ENCODE results near the gene CADPS2.

DNA sequence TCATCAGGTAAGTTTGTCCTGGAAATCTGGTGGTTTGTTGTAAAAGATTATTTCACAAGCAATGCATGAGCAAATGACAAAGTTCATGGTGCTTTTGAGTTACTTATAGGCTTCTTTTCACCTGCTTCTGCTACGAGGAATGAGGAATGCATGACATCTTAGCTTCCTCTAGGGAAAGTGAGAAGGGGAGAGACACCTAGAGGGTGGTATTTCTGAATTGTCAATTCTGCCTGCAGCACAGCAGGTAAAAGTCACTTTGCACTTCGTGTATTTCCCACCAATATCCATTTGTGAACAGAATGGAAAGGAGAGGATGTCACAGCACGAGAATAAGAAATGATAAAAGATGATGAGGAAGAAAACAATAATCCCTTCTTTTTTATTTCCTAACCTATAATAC is 428.3 kb downstream of the CADPS2 start:
- TF ChIP-seq, protein P1, sequence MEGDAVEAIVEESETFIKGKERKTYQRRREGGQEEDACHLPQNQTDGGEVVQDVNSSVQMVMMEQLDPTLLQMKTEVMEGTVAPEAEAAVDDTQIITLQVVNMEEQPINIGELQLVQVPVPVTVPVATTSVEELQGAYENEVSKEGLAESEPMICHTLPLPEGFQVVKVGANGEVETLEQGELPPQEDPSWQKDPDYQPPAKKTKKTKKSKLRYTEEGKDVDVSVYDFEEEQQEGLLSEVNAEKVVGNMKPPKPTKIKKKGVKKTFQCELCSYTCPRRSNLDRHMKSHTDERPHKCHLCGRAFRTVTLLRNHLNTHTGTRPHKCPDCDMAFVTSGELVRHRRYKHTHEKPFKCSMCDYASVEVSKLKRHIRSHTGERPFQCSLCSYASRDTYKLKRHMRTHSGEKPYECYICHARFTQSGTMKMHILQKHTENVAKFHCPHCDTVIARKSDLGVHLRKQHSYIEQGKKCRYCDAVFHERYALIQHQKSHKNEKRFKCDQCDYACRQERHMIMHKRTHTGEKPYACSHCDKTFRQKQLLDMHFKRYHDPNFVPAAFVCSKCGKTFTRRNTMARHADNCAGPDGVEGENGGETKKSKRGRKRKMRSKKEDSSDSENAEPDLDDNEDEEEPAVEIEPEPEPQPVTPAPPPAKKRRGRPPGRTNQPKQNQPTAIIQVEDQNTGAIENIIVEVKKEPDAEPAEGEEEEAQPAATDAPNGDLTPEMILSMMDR (conservative IDR thresholded peaks at IDR 0.05; ENCODE audit: low read length), result no peak
- TF ChIP-seq EZH2phosphoT487 (IDR thresholded peaks at IDR 0.05; ENCODE audit: borderline replicate concordance), result no peak

Measured in Loucy (cell line).